MM.1S (cell line): ENCODE results near the gene RYR2.

Experiments
- CTCF ChIP-seq: fragments of 300-600 bp; sonication (generic); IDR thresholded peaks from 2 replicates; pipeline ENCODE4 v1.5.1; 2016; ENCODE audit warnings: antibody characterized with exemption, low read length, mixed read lengths
- EZH2 ChIP-seq: fragments of 300-600 bp; sonication (generic); optimal IDR thresholded peaks from 2 replicates; pipeline ENCODE3; 2017; ENCODE audit warnings: low read depth, mild to moderate bottlenecking, antibody characterized with exemption, low read length, mixed read lengths
- EZH2phosphoT487 ChIP-seq: fragments of 300-600 bp; sonication (generic); IDR thresholded peaks from 2 replicates; pipeline ENCODE4 v1.6.1; 2018; ENCODE audit warnings: antibody characterized with exemption, low read length

- peak; percentile 57 for TF ChIP-seq CTCF
- TF ChIP-seq EZH2 = no peak
- TF ChIP-seq EZH2phosphoT487 = no peak
Observed at GRCh38 chr1:237124856-237125462, 83.0 kb downstream of the RYR2 start.
